HepG2 (cell line): ENCODE data around the gene ANKRD66. TPM values are rescaled to one million over a fixed set of nuclear protein-coding genes. Genes with fewer than 3 reads are reported as not detected.

Experiments
- AHR ChIP-seq: IDR thresholded peaks from 2 replicates; pipeline ENCODE4 v1.6.1; 2018; ENCODE audit warnings: missing genetic modification reagents, missing compliant biosample characterization
- ATF2 ChIP-seq: sonication (generic); formaldehyde crosslinking; IDR thresholded peaks from 2 replicates; pipeline ENCODE4 v1.4.0; 2020; ENCODE audit warnings: missing genetic modification reagents
- CCAR2 ChIP-seq: fragments of 200-400 bp; formaldehyde crosslinking; optimal IDR thresholded peaks from 2 replicates; pipeline ENCODE3; 2018; ENCODE audit warnings: low read depth, mild to moderate bottlenecking, low read length, moderate library complexity
- GATAD1 ChIP-seq: IDR thresholded peaks from 2 replicates; pipeline ENCODE4 v1.6.1; 2016; ENCODE audit warnings: missing genetic modification reagents, missing compliant biosample characterization
- IRF2 ChIP-seq: IDR thresholded peaks from 2 replicates; pipeline ENCODE4 v1.6.1; 2018; ENCODE audit warnings: missing genetic modification reagents, missing compliant biosample characterization
- IRF9 ChIP-seq: sonication (generic); formaldehyde crosslinking; IDR thresholded peaks from 2 replicates; pipeline ENCODE4 v1.8.0; 2022; ENCODE audit warnings: missing genetic modification reagents, mild to moderate bottlenecking, borderline replicate concordance
- MLXIP ChIP-seq: sonication (generic); formaldehyde crosslinking; IDR thresholded peaks from 2 replicates; pipeline ENCODE4 v1.9.0; 2021; ENCODE audit warnings: missing genetic modification reagents, borderline replicate concordance
- PHB2 ChIP-seq: fragments of 450-650 bp; IDR thresholded peaks from 2 replicates; pipeline ENCODE4 v1.6.1; 2018; ENCODE audit not compliant: partially characterized antibody
- ZBTB21 ChIP-seq: sonication (generic); formaldehyde crosslinking; IDR thresholded peaks from 2 replicates; pipeline ENCODE4 v1.4.0; 2020; ENCODE audit warnings: missing genetic modification reagents
- ZNF205 ChIP-seq: IDR thresholded peaks from 2 replicates; pipeline ENCODE4 v1.6.1; 2018; ENCODE audit warnings: missing biosample characterization, missing genetic modification reagents
- ZNF34 ChIP-seq: sonication (generic); formaldehyde crosslinking; IDR thresholded peaks from 2 replicates; pipeline ENCODE4 v1.4.0; 2020; ENCODE audit warnings: mild to moderate bottlenecking, missing genetic modification reagents, borderline replicate concordance
- ZNF350 ChIP-seq: sonication (generic); formaldehyde crosslinking; IDR thresholded peaks from 2 replicates; pipeline ENCODE4 v1.4.0; 2020; ENCODE audit warnings: mild to moderate bottlenecking, low read depth, missing genetic modification reagents, borderline replicate concordance
- ZNF672 ChIP-seq: sonication (generic); formaldehyde crosslinking; IDR thresholded peaks from 2 replicates; pipeline ENCODE4 v1.8.1; 2022; ENCODE audit warnings: missing genetic modification reagents
- ZNF773 ChIP-seq: sonication (generic); formaldehyde crosslinking; IDR thresholded peaks from 2 replicates; pipeline ENCODE4 v1.4.0; 2020; ENCODE audit warnings: missing genetic modification reagents, borderline replicate concordance
- polyA plus RNA-seq, 8 experiments: library from polyadenylated mRNA; depleted of rRNA in 3 of 8; stranded (reverse) in 7 of 8; unstranded in 1 of 8; fragments of >200 nt; fragmentation: Illumina TruSeq in 4 of 8; extraction: Trizol in 4 of 8; gene quantifications; 2 replicates each; pipeline versions ENCODE4 v1.2.1 to v1.2.3, GENCODE V29; 2011 to 2016; ENCODE audit warnings: low read depth in 4 of 8, missing spikeins in 1 of 8, mixed read lengths in 1 of 8; ENCODE audit not compliant: insufficient read depth in 1 of 8
- total RNA-seq, 5 experiments: library from RNA; depleted of rRNA; stranded (reverse); fragments of >200 nt; fragmentation: Illumina TruSeq; extraction: Trizol; gene quantifications; 2 replicates each; pipeline ENCODE4 v1.2.3, GENCODE V29; 2016; ENCODE audit warnings: low read depth in 1 of 5
- TF ChIP-seq, protein P1 (sequence below), 2 experiments: IDR thresholded peaks; 2 replicates each; pipeline ENCODE4 v1.6.1; 2011 to 2012; ENCODE audit warnings: low read length in 2 of 2, borderline replicate concordance in 1 of 2, low read depth in 1 of 2, mild to moderate bottlenecking in 1 of 2, moderate library complexity in 1 of 2
- TF ChIP-seq, protein P2 (sequence below): sonication (generic); formaldehyde crosslinking; IDR thresholded peaks from 2 replicates; pipeline ENCODE4 v1.4.0; 2020; ENCODE audit warnings: missing genetic modification reagents
- TF ChIP-seq, protein P3 (sequence below): IDR thresholded peaks from 2 replicates; pipeline ENCODE4 v1.6.1; 2016; ENCODE audit warnings: low read depth

The ANKRD66 gene
- total and polyA plus RNA-seq, 2 of the 13 experiments (the other 11 are each of a cell fraction or from before 2014, with no cell fraction given), result not detected

DNA sequence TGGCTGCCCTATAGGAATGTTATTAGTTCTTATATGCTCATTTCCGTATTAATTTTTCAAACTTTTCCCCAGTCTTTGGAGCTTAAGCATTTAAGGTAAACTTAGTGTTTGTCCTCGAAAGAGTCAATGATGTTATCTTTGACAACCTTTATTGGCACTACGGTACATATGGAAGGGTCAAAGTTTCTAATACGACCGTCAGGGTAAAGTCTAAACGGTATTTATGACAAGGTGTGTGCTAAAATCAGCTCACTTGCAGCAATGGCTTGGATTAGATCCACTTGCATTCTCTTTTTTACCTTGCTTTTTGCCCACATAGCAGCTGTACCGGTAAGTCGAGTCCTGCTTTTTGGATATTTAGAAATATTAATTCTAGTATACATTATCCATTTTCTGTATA lies 46.4 kb downstream of the ANKRD66 start, which contains the start of gene MEP1A (continued):
- TF ChIP-seq, protein P1, sequence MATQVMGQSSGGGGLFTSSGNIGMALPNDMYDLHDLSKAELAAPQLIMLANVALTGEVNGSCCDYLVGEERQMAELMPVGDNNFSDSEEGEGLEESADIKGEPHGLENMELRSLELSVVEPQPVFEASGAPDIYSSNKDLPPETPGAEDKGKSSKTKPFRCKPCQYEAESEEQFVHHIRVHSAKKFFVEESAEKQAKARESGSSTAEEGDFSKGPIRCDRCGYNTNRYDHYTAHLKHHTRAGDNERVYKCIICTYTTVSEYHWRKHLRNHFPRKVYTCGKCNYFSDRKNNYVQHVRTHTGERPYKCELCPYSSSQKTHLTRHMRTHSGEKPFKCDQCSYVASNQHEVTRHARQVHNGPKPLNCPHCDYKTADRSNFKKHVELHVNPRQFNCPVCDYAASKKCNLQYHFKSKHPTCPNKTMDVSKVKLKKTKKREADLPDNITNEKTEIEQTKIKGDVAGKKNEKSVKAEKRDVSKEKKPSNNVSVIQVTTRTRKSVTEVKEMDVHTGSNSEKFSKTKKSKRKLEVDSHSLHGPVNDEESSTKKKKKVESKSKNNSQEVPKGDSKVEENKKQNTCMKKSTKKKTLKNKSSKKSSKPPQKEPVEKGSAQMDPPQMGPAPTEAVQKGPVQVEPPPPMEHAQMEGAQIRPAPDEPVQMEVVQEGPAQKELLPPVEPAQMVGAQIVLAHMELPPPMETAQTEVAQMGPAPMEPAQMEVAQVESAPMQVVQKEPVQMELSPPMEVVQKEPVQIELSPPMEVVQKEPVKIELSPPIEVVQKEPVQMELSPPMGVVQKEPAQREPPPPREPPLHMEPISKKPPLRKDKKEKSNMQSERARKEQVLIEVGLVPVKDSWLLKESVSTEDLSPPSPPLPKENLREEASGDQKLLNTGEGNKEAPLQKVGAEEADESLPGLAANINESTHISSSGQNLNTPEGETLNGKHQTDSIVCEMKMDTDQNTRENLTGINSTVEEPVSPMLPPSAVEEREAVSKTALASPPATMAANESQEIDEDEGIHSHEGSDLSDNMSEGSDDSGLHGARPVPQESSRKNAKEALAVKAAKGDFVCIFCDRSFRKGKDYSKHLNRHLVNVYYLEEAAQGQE (IDR thresholded peaks at IDR 0.05; ENCODE audit: borderline replicate concordance in 1 of 2, low read depth in 1 of 2, low read length in 2 of 2), result no peak
- no peak for TF ChIP-seq ZNF34 (CRISPR knock-in tag)
- TF ChIP-seq CCAR2, result no peak
- TF ChIP-seq IRF2 (CRISPR knock-in tag), result no peak
- no peak for TF ChIP-seq ZNF672 (CRISPR knock-in tag)
- TF ChIP-seq, protein P2, sequence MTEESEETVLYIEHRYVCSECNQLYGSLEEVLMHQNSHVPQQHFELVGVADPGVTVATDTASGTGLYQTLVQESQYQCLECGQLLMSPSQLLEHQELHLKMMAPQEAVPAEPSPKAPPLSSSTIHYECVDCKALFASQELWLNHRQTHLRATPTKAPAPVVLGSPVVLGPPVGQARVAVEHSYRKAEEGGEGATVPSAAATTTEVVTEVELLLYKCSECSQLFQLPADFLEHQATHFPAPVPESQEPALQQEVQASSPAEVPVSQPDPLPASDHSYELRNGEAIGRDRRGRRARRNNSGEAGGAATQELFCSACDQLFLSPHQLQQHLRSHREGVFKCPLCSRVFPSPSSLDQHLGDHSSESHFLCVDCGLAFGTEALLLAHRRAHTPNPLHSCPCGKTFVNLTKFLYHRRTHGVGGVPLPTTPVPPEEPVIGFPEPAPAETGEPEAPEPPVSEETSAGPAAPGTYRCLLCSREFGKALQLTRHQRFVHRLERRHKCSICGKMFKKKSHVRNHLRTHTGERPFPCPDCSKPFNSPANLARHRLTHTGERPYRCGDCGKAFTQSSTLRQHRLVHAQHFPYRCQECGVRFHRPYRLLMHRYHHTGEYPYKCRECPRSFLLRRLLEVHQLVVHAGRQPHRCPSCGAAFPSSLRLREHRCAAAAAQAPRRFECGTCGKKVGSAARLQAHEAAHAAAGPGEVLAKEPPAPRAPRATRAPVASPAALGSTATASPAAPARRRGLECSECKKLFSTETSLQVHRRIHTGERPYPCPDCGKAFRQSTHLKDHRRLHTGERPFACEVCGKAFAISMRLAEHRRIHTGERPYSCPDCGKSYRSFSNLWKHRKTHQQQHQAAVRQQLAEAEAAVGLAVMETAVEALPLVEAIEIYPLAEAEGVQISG (CRISPR knock-in tag), result no peak
- TF ChIP-seq ZNF773, result no peak
- no peak for TF ChIP-seq ATF2 (CRISPR knock-in tag)
- TF ChIP-seq PHB2, result no peak
- no peak for TF ChIP-seq AHR
- TF ChIP-seq, protein P3, sequence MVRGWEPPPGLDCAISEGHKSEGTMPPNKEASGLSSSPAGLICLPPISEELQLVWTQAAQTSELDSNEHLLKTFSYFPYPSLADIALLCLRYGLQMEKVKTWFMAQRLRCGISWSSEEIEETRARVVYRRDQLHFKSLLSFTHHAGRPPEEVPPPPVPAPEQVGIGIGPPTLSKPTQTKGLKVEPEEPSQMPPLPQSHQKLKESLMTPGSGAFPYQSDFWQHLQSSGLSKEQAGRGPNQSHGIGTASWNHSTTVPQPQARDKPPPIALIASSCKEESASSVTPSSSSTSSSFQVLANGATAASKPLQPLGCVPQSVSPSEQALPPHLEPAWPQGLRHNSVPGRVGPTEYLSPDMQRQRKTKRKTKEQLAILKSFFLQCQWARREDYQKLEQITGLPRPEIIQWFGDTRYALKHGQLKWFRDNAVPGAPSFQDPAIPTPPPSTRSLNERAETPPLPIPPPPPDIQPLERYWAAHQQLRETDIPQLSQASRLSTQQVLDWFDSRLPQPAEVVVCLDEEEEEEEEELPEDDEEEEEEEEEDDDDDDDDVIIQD (CRISPR knock-in tag), result no peak
- TF ChIP-seq IRF9 (CRISPR knock-in tag), result no peak
- TF ChIP-seq ZNF205, result no peak
- TF ChIP-seq GATAD1 (CRISPR knock-in tag), result no peak
- no peak for TF ChIP-seq ZNF350 (CRISPR knock-in tag)
- TF ChIP-seq MLXIP (CRISPR knock-in tag), result no peak
- no peak for TF ChIP-seq ZBTB21
